ENCODE data around the gene PCSK1N.

PCSK1N gene

GRCh38 chrX:48813644-48814043, 21.8 kb downstream of the PCSK1N start:
- H3K4me3 ChIP-seq (replicated peaks in 1 of 2; ENCODE audit: low read depth in 2 of 2, low read length in 2 of 2), result no peak overlapping the region
- DNase-seq (ENCODE audit: low read depth in 2 of 2), result no peak
- no peak for TF ChIP-seq CTCF (IDR thresholded peaks at IDR 0.05; ENCODE audit: low read depth, low read length)

GRCh38 chrX:48806081-48806480, 29.3 kb downstream of the PCSK1N start:
- DNase-seq (ENCODE audit: low read depth in 2 of 2), result peak in 1 of 2 donors; percentile 0

GRCh38 chrX:48802905-48803200, 32.6 kb downstream of the PCSK1N start:
- no peak for TF ChIP-seq CTCF (IDR thresholded peaks at IDR 0.05; ENCODE audit: low read depth, low read length)
- DNase-seq (ENCODE audit: low read depth in 2 of 2), result peak; percentile 0 to 3
- peak overlapping the region; percentile 56 to 68 for H3K4me3 ChIP-seq (replicated peaks in 1 of 2; ENCODE audit: low read depth in 2 of 2, low read length in 2 of 2)

More at GRCh38 chrX:48806081-48806480, 29.3 kb downstream of the PCSK1N start:
- H3K4me3 ChIP-seq (replicated peaks in 1 of 2; ENCODE audit: low read depth in 2 of 2, low read length in 2 of 2), result no peak overlapping the region
- TF ChIP-seq CTCF (IDR thresholded peaks at IDR 0.05; ENCODE audit: low read depth, low read length), result no peak

- DNase-seq (ENCODE audit: low read depth in 2 of 2), result peak; percentile 81 to 85
- H3K4me3 ChIP-seq (replicated peaks in 1 of 2; ENCODE audit: low read depth in 2 of 2, low read length in 2 of 2), result peak overlapping the region; percentile 56 to 68
- no peak for TF ChIP-seq CTCF (IDR thresholded peaks at IDR 0.05; ENCODE audit: low read depth, low read length)
These were observed 33.1 kb downstream of the PCSK1N start for GRCh38 chrX:48802089-48802904.

- H3K4me3 ChIP-seq (replicated peaks in 1 of 2; ENCODE audit: low read depth in 2 of 2, low read length in 2 of 2), result peak within 1 kb of the TSS; percentile 57 to 71
- peak; percentile 98 to 99 for DNase-seq (ENCODE audit: low read depth in 2 of 2)
- TF ChIP-seq CTCF (IDR thresholded peaks at IDR 0.05; ENCODE audit: low read depth, low read length), result no peak
These were observed 33.9 kb downstream of the PCSK1N start, which contains the start of gene HDAC6 for GRCh38 chrX:48801280-48802088. Gene HDAC6 (plus strand): TSS chrX:48802067. CDS start chrX:48802693, 626 bp downstream.

GRCh38 chrX:48800574-48801279, 34.7 kb downstream of the PCSK1N start:
- DNase-seq (ENCODE audit: low read depth in 2 of 2), result no peak
- no peak for TF ChIP-seq CTCF (IDR thresholded peaks at IDR 0.05; ENCODE audit: low read depth, low read length)

More at GRCh38 chrX:48800574-48801279, 34.7 kb downstream of the PCSK1N start:
- H3K4me3 ChIP-seq (replicated peaks in 1 of 2; ENCODE audit: low read depth in 2 of 2, low read length in 2 of 2), result peak overlapping the region; percentile 57 to 71

Measured in cardiac fibroblast (primary cell).